CD14-positive monocyte (primary cell): Measurements from ENCODE around the gene FBXO15. TPM values are rescaled to one million over a fixed set of nuclear protein-coding genes. Genes with fewer than 3 reads are reported as not detected.
A peak's percentile ranks its signal among the peaks of the same experiment; 100 is the strongest.

Experiments used
- DNase-seq, 3 donors: peaks; one replicate each; pipeline ENCODE4 v3.0.0-alpha.2; 2011 to 2022
- H2AFZ ChIP-seq: 2 replicates; pipeline ENCODE4 v1.6.0; 2012; ENCODE audit warnings: mild to moderate bottlenecking, low read depth, low read length, inconsistent platforms; ENCODE audit not compliant: insufficient read depth, poor library complexity, severe bottlenecking
- H3K27ac ChIP-seq, 2 donors: 1 replicate in 1 of 2; 2 replicates in 1 of 2; pipeline ENCODE4 v1.5.1; 2012 to 2013; ENCODE audit warnings: low read length in 2 of 2, control low read depth in 1 of 2, inconsistent platforms in 1 of 2, low read depth in 1 of 2, mild to moderate bottlenecking in 1 of 2
- H3K27me3 ChIP-seq, 2 donors: one replicate each; pipeline versions ENCODE4 v1.6.0 to v1.6.1; 2011 to 2013; ENCODE audit warnings: low read length in 2 of 2; ENCODE audit not compliant: control insufficient read depth in 2 of 2, insufficient read depth in 2 of 2
- H3K36me3 ChIP-seq, 2 donors: replicated peaks in 1 of 2; 1 replicate in 1 of 2; 2 replicates in 1 of 2; pipeline versions ENCODE4 v1.5.1 to v1.6.1; 2012 to 2013; ENCODE audit warnings: low read length in 2 of 2, control low read depth in 1 of 2, inconsistent platforms in 1 of 2, mild to moderate bottlenecking in 1 of 2; ENCODE audit not compliant: insufficient read depth in 2 of 2, control insufficient read depth in 1 of 2
- H3K4me1 ChIP-seq, 2 donors: 1 replicate in 1 of 2; 2 replicates in 1 of 2; pipeline versions ENCODE4 v1.5.1 to v1.6.1; 2012 to 2013; ENCODE audit warnings: low read length in 2 of 2, control low read depth in 1 of 2, inconsistent platforms in 1 of 2, mild to moderate bottlenecking in 1 of 2, moderate library complexity in 1 of 2; ENCODE audit not compliant: insufficient read depth in 2 of 2, control insufficient read depth in 1 of 2
- H3K4me2 ChIP-seq: replicated peaks from 2 replicates; pipeline ENCODE3; 2012; ENCODE audit warnings: low read length, moderate library complexity, mild to moderate bottlenecking; ENCODE audit not compliant: poor library complexity, severe bottlenecking; ENCODE audit errors: extremely low read depth
- H3K4me3 ChIP-seq, 3 experiments: fragments of 200-600 bp in 1 of 3; sonication (generic) in 1 of 3; replicated peaks in 1 of 3; 1 replicate in 2 of 3; 2 replicates in 1 of 3; pipeline ENCODE4 v1.5.1; 2011 to 2013; ENCODE audit warnings: low read length in 3 of 3, mild to moderate bottlenecking in 3 of 3, control low read depth in 2 of 3, low read depth in 2 of 3, inconsistent platforms in 1 of 3, moderate library complexity in 1 of 3
- H3K79me2 ChIP-seq: 2 replicates; pipeline ENCODE4 v1.6.0; 2012; ENCODE audit warnings: mild to moderate bottlenecking, control low read depth, inconsistent platforms, low read length, moderate library complexity; ENCODE audit not compliant: insufficient read depth
- H3K9ac ChIP-seq: 2 replicates; pipeline ENCODE4 v1.6.0; 2017; ENCODE audit warnings: low read length, mild to moderate bottlenecking; ENCODE audit not compliant: insufficient read depth, poor library complexity, severe bottlenecking
- H3K9me3 ChIP-seq, 2 donors: replicated peaks in 1 of 2; 1 replicate in 1 of 2; 2 replicates in 1 of 2; pipeline versions ENCODE4 v1.5.1 to v1.6.1; 2012 to 2013; ENCODE audit warnings: low read length in 2 of 2, control low read depth in 1 of 2; ENCODE audit not compliant: control insufficient read depth in 1 of 2, insufficient read depth in 1 of 2
- H4K20me1 ChIP-seq: 2 replicates; pipeline ENCODE4 v1.6.0; 2012; ENCODE audit warnings: mild to moderate bottlenecking, low read length, control low read depth, moderate library complexity; ENCODE audit not compliant: insufficient read depth
- H3K27ac Mint-ChIP-seq, 7 donors: one replicate each; pipeline ENCODE4 v1.8.0; 2020; ENCODE audit warnings: mild to moderate bottlenecking in 7 of 7, mixed read lengths in 7 of 7, moderate library complexity in 6 of 7, inconsistent platforms in 2 of 7
- H3K27me3 Mint-ChIP-seq, 3 donors: one replicate each; pipeline ENCODE4 v1.8.0; 2021 to 2022; ENCODE audit warnings: low read depth in 3 of 3, mild to moderate bottlenecking in 3 of 3, mixed read lengths in 3 of 3, moderate library complexity in 3 of 3, inconsistent platforms in 1 of 3
- H3K36me3 Mint-ChIP-seq, 2 donors: one replicate each; pipeline ENCODE4 v1.8.0; 2020; ENCODE audit warnings: mixed read lengths in 2 of 2, inconsistent platforms in 1 of 2, mild to moderate bottlenecking in 1 of 2
- H3K4me1 Mint-ChIP-seq: one replicate; pipeline ENCODE4 v1.8.0; 2020; ENCODE audit warnings: mild to moderate bottlenecking, mixed read lengths
- H3K4me3 Mint-ChIP-seq, 2 donors: one replicate each; pipeline ENCODE4 v1.8.0; 2020; ENCODE audit warnings: mild to moderate bottlenecking in 2 of 2, mixed read lengths in 2 of 2, moderate library complexity in 1 of 2
- H3K9me3 Mint-ChIP-seq, 7 donors: one replicate each; pipeline ENCODE4 v1.8.0; 2020 to 2022; ENCODE audit warnings: mixed read lengths in 7 of 7, mild to moderate bottlenecking in 6 of 7, moderate library complexity in 6 of 7, inconsistent platforms in 2 of 7
- WGBS: methylation state at CpG from one replicate; pipeline ENCODE4 v1.1.5; 2013; ENCODE audit warnings: missing lambda C conversion rate; ENCODE audit not compliant: insufficient coverage; 5-methylcytosine and 5-hydroxymethylcytosine counted together
- intact Hi-C, 2 donors: fragments of 100-400 bp; cut with micrococcal nuclease; formaldehyde crosslinking; loops; one replicate each; pipeline versions ENCODE4 v1.15.0 to v1.15.1; 2023
- polyA plus RNA-seq, 3 donors: library from polyadenylated mRNA; depleted of rRNA in 1 of 3; unstranded in 2 of 3; stranded (reverse) in 1 of 3; fragments of 300-500 nt in 2 of 3; fragments of >200 nt in 1 of 3; fragmentation: Illumina TruSeq in 2 of 3; gene quantifications; 1 replicate in 2 of 3; 2 replicates in 1 of 3; pipeline ENCODE4 v1.2.3, GENCODE V29; 2012 to 2021
- TF ChIP-seq, protein P1 (sequence below): fragments of 200-600 bp; IDR thresholded peaks from one replicate; pipeline ENCODE4 v1.8.0; 2022; ENCODE audit warnings: antibody characterized with exemption, mild to moderate bottlenecking

FBXO15 gene
- polyA plus RNA-seq, 3 donors, result not detected

DNA sequence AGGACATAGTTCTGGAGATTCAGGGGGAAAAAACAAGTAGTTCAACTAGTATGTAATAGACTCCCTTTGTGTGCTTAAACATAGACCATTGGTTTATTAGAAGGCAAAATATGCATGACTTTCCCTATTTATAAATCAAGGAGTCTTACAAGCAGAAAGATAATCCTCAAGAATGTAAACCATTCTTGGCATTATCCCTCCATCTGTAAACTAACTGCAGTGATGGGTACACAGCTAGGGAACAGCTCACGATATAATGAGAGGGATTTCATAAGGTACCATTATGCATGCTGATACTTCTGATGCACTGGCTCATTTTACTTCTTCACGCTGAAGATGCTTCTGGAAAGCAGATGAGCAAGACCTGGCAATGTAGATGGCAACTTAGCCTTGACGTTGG is 878 bp downstream of the FBXO15 start:
- H3K27ac ChIP-seq, result no peak overlapping the region
- 88% methylated on average over 2 of the region's 3 CpGs for WGBS
- H3K9me3 ChIP-seq, result no peaks in the 10 kb centered on the region
- no peak overlapping the region for H3K9ac ChIP-seq
- H3K9me3 Mint-ChIP-seq, result no peaks in the 10 kb centered on the region
- peaks cover 16% of the 10 kb centered on the region for H3K4me1 Mint-ChIP-seq
- peaks cover 5 to 11% of the 10 kb centered on the region in 2 donors for H3K36me3 Mint-ChIP-seq
- H3K4me2 ChIP-seq, result peak overlapping the region; percentile 83
- H2AFZ ChIP-seq, result peak overlapping the region; percentile 92
- no peak for DNase-seq
- H4K20me1 ChIP-seq, result no peaks in the 10 kb centered on the region
- intact Hi-C loops, result loop anchor here (5.0 to 10.0 kb wide), 2 partner anchors 146 to 348 kb away; partner anchors contain the start of genes CNDP2 (in 1 of the 2) and CYB5A (in 1 of the 2)
- peak overlapping the region in 2 of 7 donors; percentile 30 to 37 for H3K27ac Mint-ChIP-seq
- H3K4me3 ChIP-seq, result peak overlapping the region in 1 of 3 experiments; percentile 86
- H3K4me3 Mint-ChIP-seq, result peak overlapping the region; percentile 85 to 96
- H3K27me3 ChIP-seq, result no peaks in the 10 kb centered on the region
- H3K79me2 ChIP-seq, result peaks cover 33% of the 10 kb centered on the region
- TF ChIP-seq, protein P1, sequence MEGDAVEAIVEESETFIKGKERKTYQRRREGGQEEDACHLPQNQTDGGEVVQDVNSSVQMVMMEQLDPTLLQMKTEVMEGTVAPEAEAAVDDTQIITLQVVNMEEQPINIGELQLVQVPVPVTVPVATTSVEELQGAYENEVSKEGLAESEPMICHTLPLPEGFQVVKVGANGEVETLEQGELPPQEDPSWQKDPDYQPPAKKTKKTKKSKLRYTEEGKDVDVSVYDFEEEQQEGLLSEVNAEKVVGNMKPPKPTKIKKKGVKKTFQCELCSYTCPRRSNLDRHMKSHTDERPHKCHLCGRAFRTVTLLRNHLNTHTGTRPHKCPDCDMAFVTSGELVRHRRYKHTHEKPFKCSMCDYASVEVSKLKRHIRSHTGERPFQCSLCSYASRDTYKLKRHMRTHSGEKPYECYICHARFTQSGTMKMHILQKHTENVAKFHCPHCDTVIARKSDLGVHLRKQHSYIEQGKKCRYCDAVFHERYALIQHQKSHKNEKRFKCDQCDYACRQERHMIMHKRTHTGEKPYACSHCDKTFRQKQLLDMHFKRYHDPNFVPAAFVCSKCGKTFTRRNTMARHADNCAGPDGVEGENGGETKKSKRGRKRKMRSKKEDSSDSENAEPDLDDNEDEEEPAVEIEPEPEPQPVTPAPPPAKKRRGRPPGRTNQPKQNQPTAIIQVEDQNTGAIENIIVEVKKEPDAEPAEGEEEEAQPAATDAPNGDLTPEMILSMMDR, result no peak
- H3K27me3 Mint-ChIP-seq, result peaks cover 0 to 5% (median 4%) of the 10 kb centered on the region in 3 donors
- peaks cover 0 to 15% of the 10 kb centered on the region in 2 donors for H3K36me3 ChIP-seq
- H3K4me1 ChIP-seq, result peaks cover 10 to 23% of the 10 kb centered on the region in 2 donors

DNA sequence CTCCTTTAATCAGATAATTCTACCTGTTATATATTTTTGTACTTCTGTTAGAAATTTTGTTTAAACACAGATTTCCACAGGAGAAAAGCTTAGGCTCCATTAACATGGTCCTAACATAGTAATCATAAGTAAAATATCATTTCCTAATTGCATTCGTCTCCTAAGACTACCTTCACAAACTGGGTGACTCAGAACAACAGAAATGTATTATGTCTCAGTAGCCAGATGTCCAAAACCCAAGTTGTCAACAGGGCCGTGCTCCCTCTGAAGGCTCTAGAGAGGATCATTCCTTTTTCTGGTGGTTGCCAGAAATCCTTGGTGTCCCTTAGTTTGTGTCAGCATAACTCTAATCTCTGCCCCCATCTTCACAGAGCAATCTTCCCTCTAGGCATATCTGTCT is 5.4 kb downstream of the FBXO15 start:
- Mint-ChIP-seq H3K27ac (no peak overlapping the region), H3K4me1 (peaks cover 16% of the 10 kb centered on the region), H3K4me3 (no peak overlapping the region), H3K27me3 (peaks cover 4 to 8% (median 5%) of the 10 kb centered on the region in 3 donors), H3K9me3 (no peaks in the 10 kb centered on the region), H3K36me3 (no peaks in the 10 kb centered on the region)
- Histone ChIP-seq H3K4me1 (peaks cover 15% of the 10 kb centered on the region in 2 donors), H3K36me3 (no peaks in the 10 kb centered on the region), H3K9me3 (no peaks in the 10 kb centered on the region), H3K27me3 (no peaks in the 10 kb centered on the region), H3K9ac (no peak overlapping the region), H3K27ac (no peak overlapping the region), H2AFZ (no peak overlapping the region), H3K79me2 (no peaks in the 10 kb centered on the region), H3K4me3 (no peak overlapping the region), H3K4me2 (no peak overlapping the region), H4K20me1 (no peaks in the 10 kb centered on the region)
- WGBS, result 100% methylated on average over 1 of the region's 2 CpGs
- intact Hi-C loops, result loop anchor here in 1 of 2 donors (10.0 kb wide), 1 partner anchor 353 kb away; the partner anchor contains the start of gene CNDP2
- TF ChIP-seq, protein P1, result no peak
- no peak for DNase-seq
